ENCODE data around the gene BATF3.

Gene BATF3

GRCh38 chr1:212684521-212685090, 15.0 kb downstream of the BATF3 start:
- no peak for DNase-seq (ENCODE audit: low read depth)

- DNase-seq (ENCODE audit: low read depth), result no peak
Observed at GRCh38 chr1:212684076-212684475, 15.6 kb downstream of the BATF3 start.

- no peak for DNase-seq (ENCODE audit: low read depth)
Observed at GRCh38 chr1:212683357-212683722, 16.3 kb downstream of the BATF3 start.

GRCh38 chr1:212680680-212681389, 18.8 kb downstream of the BATF3 start:
- no peak for DNase-seq (ENCODE audit: low read depth)

GRCh38 chr1:212678456-212679410, 20.9 kb downstream of the BATF3 start:
- no peak for DNase-seq (ENCODE audit: low read depth)

- no peak for DNase-seq (ENCODE audit: low read depth)
Observed at GRCh38 chr1:212677573-212677972, 22.1 kb downstream of the BATF3 start.

- DNase-seq (ENCODE audit: low read depth), result no peak
Observed at GRCh38 chr1:212677136-212677535, 22.5 kb downstream of the BATF3 start.

- DNase-seq (ENCODE audit: low read depth), result no peak
Observed at GRCh38 chr1:212675675-212676074, 24.0 kb downstream of the BATF3 start.

GRCh38 chr1:212674872-212675271, 24.8 kb downstream of the BATF3 start:
- DNase-seq (ENCODE audit: low read depth), result no peak

- no peak for DNase-seq (ENCODE audit: low read depth)
Observed at GRCh38 chr1:212671342-212672031, 28.2 kb downstream of the BATF3 start.

- no peak for DNase-seq (ENCODE audit: low read depth)
Observed at GRCh38 chr1:212670882-212671281, 28.8 kb downstream of the BATF3 start.

- no peak for DNase-seq (ENCODE audit: low read depth)
Observed at GRCh38 chr1:212670301-212670700, 29.3 kb downstream of the BATF3 start.

- DNase-seq (ENCODE audit: low read depth), result no peak
Observed at GRCh38 chr1:212669600-212669999, 30.0 kb downstream of the BATF3 start.

- DNase-seq (ENCODE audit: low read depth), result no peak
Observed at GRCh38 chr1:212669102-212669501, 30.5 kb downstream of the BATF3 start.

GRCh38 chr1:212668477-212668876, 31.2 kb downstream of the BATF3 start:
- no peak for DNase-seq (ENCODE audit: low read depth)

- no peak for DNase-seq (ENCODE audit: low read depth)
Observed at GRCh38 chr1:212667223-212668139, 32.2 kb downstream of the BATF3 start.

GRCh38 chr1:212666116-212666775, 33.4 kb downstream of the BATF3 start:
- no peak for DNase-seq (ENCODE audit: low read depth)

- DNase-seq (ENCODE audit: low read depth), result peak; percentile 70
Observed at GRCh38 chr1:212665241-212666115, 34.2 kb downstream of the BATF3 start.

- DNase-seq (ENCODE audit: low read depth), result no peak
Observed at GRCh38 chr1:212664409-212665199, 35.0 kb downstream of the BATF3 start.
